T-helper 1 cell treated with Interleukin-12 subunit alpha and Interleukin-12 subunit beta and Interleukin-4 antibody, amounts not matched to agents 30 μg/mL and 1 μg/mL, for 36 hours (primary cell): ENCODE measurements around the gene TRNP1.

Experiments
- H3K27ac Mint-ChIP-seq: one replicate; pipeline ENCODE4 v1.8.0; 2021; ENCODE audit warnings: mild to moderate bottlenecking, mixed read lengths
- H3K27me3 Mint-ChIP-seq: one replicate; pipeline ENCODE4 v1.8.0; 2021; ENCODE audit warnings: low read depth, mixed read lengths
- H3K36me3 Mint-ChIP-seq: one replicate; pipeline ENCODE4 v1.8.0; 2021; ENCODE audit warnings: low read depth, mixed read lengths
- H3K4me1 Mint-ChIP-seq: one replicate; pipeline ENCODE4 v1.8.0; 2021; ENCODE audit warnings: low read depth, mixed read lengths
- H3K4me3 Mint-ChIP-seq: one replicate; pipeline ENCODE4 v1.8.0; 2021; ENCODE audit warnings: mild to moderate bottlenecking, moderate library complexity, mixed read lengths
- H3K9me3 Mint-ChIP-seq: one replicate; pipeline ENCODE4 v1.8.0; 2021; ENCODE audit warnings: mixed read lengths

The TRNP1 gene

GRCh38 chr1:27017207-27017606 lies 23.7 kb downstream of the TRNP1 start:
- H3K4me1 Mint-ChIP-seq = peaks cover 3% of the 10 kb centered on the region
- no peak overlapping the region for H3K4me3 Mint-ChIP-seq
- no peaks in the 10 kb centered on the region for H3K9me3 Mint-ChIP-seq
- no peaks in the 10 kb centered on the region for H3K36me3 Mint-ChIP-seq
- peaks cover 18% of the 10 kb centered on the region for H3K27me3 Mint-ChIP-seq
- no peak overlapping the region for H3K27ac Mint-ChIP-seq

GRCh38 chr1:27018316-27018715 lies 24.8 kb downstream of the TRNP1 start:
- H3K36me3 Mint-ChIP-seq = no peaks in the 10 kb centered on the region
- H3K27ac Mint-ChIP-seq = no peak overlapping the region
- H3K4me3 Mint-ChIP-seq = no peak overlapping the region
- no peaks in the 10 kb centered on the region for H3K4me1 Mint-ChIP-seq
- H3K9me3 Mint-ChIP-seq = no peaks in the 10 kb centered on the region
- peaks cover 13% of the 10 kb centered on the region for H3K27me3 Mint-ChIP-seq

GRCh38 chr1:27021354-27022031 lies 28.0 kb downstream of the TRNP1 start:
- H3K27me3 Mint-ChIP-seq = peaks cover 6% of the 10 kb centered on the region
- H3K9me3 Mint-ChIP-seq = no peaks in the 10 kb centered on the region
- H3K4me3 Mint-ChIP-seq = no peak overlapping the region
- no peak overlapping the region for H3K27ac Mint-ChIP-seq
- no peaks in the 10 kb centered on the region for H3K4me1 Mint-ChIP-seq
- no peaks in the 10 kb centered on the region for H3K36me3 Mint-ChIP-seq

GRCh38 chr1:27025718-27026117 lies 32.2 kb downstream of the TRNP1 start:
- H3K27me3 Mint-ChIP-seq = no peaks in the 10 kb centered on the region
- H3K4me1 Mint-ChIP-seq = no peaks in the 10 kb centered on the region
- H3K9me3 Mint-ChIP-seq = no peaks in the 10 kb centered on the region
- no peak overlapping the region for H3K4me3 Mint-ChIP-seq
- H3K36me3 Mint-ChIP-seq = no peaks in the 10 kb centered on the region
- no peak overlapping the region for H3K27ac Mint-ChIP-seq

- no peak overlapping the region for H3K4me3 Mint-ChIP-seq
- H3K27me3 Mint-ChIP-seq = no peaks in the 10 kb centered on the region
- no peaks in the 10 kb centered on the region for H3K36me3 Mint-ChIP-seq
- H3K9me3 Mint-ChIP-seq = no peaks in the 10 kb centered on the region
- no peaks in the 10 kb centered on the region for H3K4me1 Mint-ChIP-seq
- H3K27ac Mint-ChIP-seq = no peak overlapping the region
These were observed 33.4 kb downstream of the TRNP1 start for GRCh38 chr1:27026621-27027574.

GRCh38 chr1:27027575-27028250 lies 34.2 kb downstream of the TRNP1 start:
- Mint-ChIP-seq H3K27me3 (no peaks in the 10 kb centered on the region), H3K4me3 (no peak overlapping the region), H3K36me3 (no peaks in the 10 kb centered on the region), H3K9me3 (no peaks in the 10 kb centered on the region), H3K4me1 (no peaks in the 10 kb centered on the region), H3K27ac (no peak overlapping the region)

GRCh38 chr1:27029517-27029916 lies 36.0 kb downstream of the TRNP1 start:
- Mint-ChIP-seq H3K27ac (no peak overlapping the region), H3K4me1 (no peaks in the 10 kb centered on the region)

GRCh38 chr1:27031235-27032118 lies 38.0 kb downstream of the TRNP1 start:
- no peaks in the 10 kb centered on the region for H3K36me3 Mint-ChIP-seq
- no peaks in the 10 kb centered on the region for H3K27me3 Mint-ChIP-seq
- no peak overlapping the region for H3K4me3 Mint-ChIP-seq

More at GRCh38 chr1:27029517-27029916, 36.0 kb downstream of the TRNP1 start:
- Mint-ChIP-seq H3K27me3 (no peaks in the 10 kb centered on the region), H3K9me3 (no peaks in the 10 kb centered on the region), H3K36me3 (no peaks in the 10 kb centered on the region), H3K4me3 (no peak overlapping the region)

GRCh38 chr1:27032119-27032461 lies 38.6 kb downstream of the TRNP1 start:
- Mint-ChIP-seq H3K4me1 (no peaks in the 10 kb centered on the region), H3K9me3 (no peaks in the 10 kb centered on the region), H3K27me3 (no peaks in the 10 kb centered on the region), H3K36me3 (no peaks in the 10 kb centered on the region), H3K4me3 (no peak overlapping the region), H3K27ac (no peak overlapping the region)

More at GRCh38 chr1:27031235-27032118, 38.0 kb downstream of the TRNP1 start:
- Mint-ChIP-seq H3K4me1 (no peaks in the 10 kb centered on the region), H3K9me3 (no peaks in the 10 kb centered on the region), H3K27ac (no peak overlapping the region)

GRCh38 chr1:27033043-27033746 lies 39.7 kb downstream of the TRNP1 start:
- Mint-ChIP-seq H3K9me3 (no peaks in the 10 kb centered on the region), H3K27ac (no peak overlapping the region), H3K36me3 (no peaks in the 10 kb centered on the region)

GRCh38 chr1:27035344-27035743 lies 41.9 kb downstream of the TRNP1 start:
- no peaks in the 10 kb centered on the region for H3K9me3 Mint-ChIP-seq
- no peak overlapping the region for H3K27ac Mint-ChIP-seq
- H3K36me3 Mint-ChIP-seq = no peaks in the 10 kb centered on the region
- H3K27me3 Mint-ChIP-seq = peaks cover 7% of the 10 kb centered on the region
- no peak overlapping the region for H3K4me3 Mint-ChIP-seq
- H3K4me1 Mint-ChIP-seq = no peaks in the 10 kb centered on the region

More at GRCh38 chr1:27033043-27033746, 39.7 kb downstream of the TRNP1 start:
- Mint-ChIP-seq H3K4me1 (no peaks in the 10 kb centered on the region), H3K27me3 (peaks cover 6% of the 10 kb centered on the region), H3K4me3 (no peak overlapping the region)

GRCh38 chr1:27036718-27037117 lies 43.2 kb downstream of the TRNP1 start:
- no peaks in the 10 kb centered on the region for H3K36me3 Mint-ChIP-seq
- H3K4me1 Mint-ChIP-seq = no peaks in the 10 kb centered on the region
- H3K4me3 Mint-ChIP-seq = no peak overlapping the region
- H3K27ac Mint-ChIP-seq = no peak overlapping the region
- no peaks in the 10 kb centered on the region for H3K9me3 Mint-ChIP-seq
- peaks cover 7% of the 10 kb centered on the region for H3K27me3 Mint-ChIP-seq

- Mint-ChIP-seq H3K27me3 (peaks cover 7% of the 10 kb centered on the region), H3K4me1 (no peaks in the 10 kb centered on the region), H3K9me3 (no peaks in the 10 kb centered on the region), H3K36me3 (no peaks in the 10 kb centered on the region), H3K27ac (no peak overlapping the region), H3K4me3 (no peak overlapping the region)
These were observed 44.0 kb downstream of the TRNP1 start for GRCh38 chr1:27037518-27037917.
